Endothelial cell of umbilical vein (primary cell): ENCODE data around the gene DARS1. TPM values are rescaled to one million over a fixed set of nuclear protein-coding genes. Genes with fewer than 3 reads are reported as not detected.

Source experiments
- BruUV-seq: library from RNA; stranded (reverse); fragments of 400-500 nt; replicated peaks from 2 replicates; lab custom pipeline; 2021; lab: Mats Ljungman, UMichigan
- CTCF ChIA-PET: fragments of 300-600, 350-600 bp; sonication (Branson Sonifier 250); formaldehyde crosslinking; loops from one replicate; lab custom pipeline; 2021; ENCODE audit warnings: antibody characterized with exemption, inconsistent platforms; lab: Charles Lee
- POLR2A ChIA-PET: fragments of 300-600, 350-600 bp; sonication (Branson Sonifier 250); formaldehyde crosslinking; loops from one replicate; lab custom pipeline; 2021; ENCODE audit warnings: antibody characterized with exemption, inconsistent platforms; lab: Charles Lee
- DNase-seq: peaks from one replicate; pipeline ENCODE4 v3.0.0-alpha.2; 2011; ENCODE audit warnings: low read depth, low spot score
- FAIRE-seq: peaks from 2 replicates; lab custom pipeline; 2011; peaks lifted over from hg19 to GRCh38; lab: Jason Lieb, UNC
- H2AFZ ChIP-seq: 2 replicates; pipeline ENCODE4 v1.6.0; 2012; ENCODE audit warnings: low read depth, low read length, control low read depth, inconsistent platforms
- H3K27ac ChIP-seq: 2 replicates; pipeline ENCODE4 v1.5.1; 2011; ENCODE audit warnings: low read depth, mild to moderate bottlenecking, control low read depth, low read length, moderate library complexity; ENCODE audit not compliant: insufficient read depth
- H3K27me3 ChIP-seq, 2 experiments: 2 replicates each; pipeline versions ENCODE4 v1.6.0 to v1.6.1; 2011; ENCODE audit warnings: low read length in 2 of 2, mixed read lengths in 1 of 2; ENCODE audit not compliant: control insufficient read depth in 2 of 2, insufficient read depth in 2 of 2
- H3K36me3 ChIP-seq, 2 experiments: 2 replicates in 1 of 2; 3 replicates in 1 of 2; pipeline ENCODE4 v1.5.1; 2011; ENCODE audit warnings: low read length in 2 of 2, mild to moderate bottlenecking in 1 of 2, moderate library complexity in 1 of 2; ENCODE audit not compliant: control insufficient read depth in 2 of 2, insufficient read depth in 2 of 2; ENCODE audit errors: extremely low read depth in 1 of 2
- H3K4me1 ChIP-seq: 3 replicates; pipeline ENCODE4 v1.5.1; 2011; ENCODE audit warnings: mild to moderate bottlenecking, low read length; ENCODE audit not compliant: control insufficient read depth, insufficient read depth; ENCODE audit errors: extremely low read depth
- H3K4me2 ChIP-seq: 2 replicates; pipeline ENCODE4 v1.6.1; 2011; ENCODE audit warnings: low read length, control low read depth, mixed read lengths; ENCODE audit not compliant: insufficient read depth
- H3K4me3 ChIP-seq, 3 experiments: fragments of 200-600 bp in 1 of 3; sonication (generic), shearing (Covaris generic) in 1 of 3; replicated peaks in 1 of 3; 2 replicates each; pipeline ENCODE4 v1.5.1; 2011 to 2016; ENCODE audit warnings: control low read depth in 3 of 3, low read length in 3 of 3, mild to moderate bottlenecking in 2 of 3, inconsistent platforms in 1 of 3, low read depth in 1 of 3, moderate library complexity in 1 of 3; ENCODE audit not compliant: insufficient read depth in 1 of 3
- H3K79me2 ChIP-seq: 2 replicates; pipeline ENCODE4 v1.6.0; 2012; ENCODE audit warnings: low read length, inconsistent platforms; ENCODE audit not compliant: control insufficient read depth, insufficient read depth
- H3K9ac ChIP-seq: replicated peaks from 2 replicates; pipeline ENCODE3; 2011; ENCODE audit warnings: low read length, control low read depth; ENCODE audit not compliant: insufficient read depth; ENCODE audit errors: extremely low read depth
- H3K9me1 ChIP-seq: replicated peaks from 3 replicates; pipeline ENCODE4 v1.6.0; 2011; ENCODE audit warnings: mild to moderate bottlenecking, low read length; ENCODE audit not compliant: control insufficient read depth, insufficient read depth; ENCODE audit errors: extremely low read depth
- H3K9me3 ChIP-seq: replicated peaks from 2 replicates; pipeline ENCODE4 v1.5.1; 2012; ENCODE audit warnings: low read length, inconsistent platforms; ENCODE audit not compliant: control insufficient read depth, insufficient read depth
- H4K20me1 ChIP-seq: replicated peaks from 2 replicates; pipeline ENCODE3; 2011; ENCODE audit warnings: mild to moderate bottlenecking, low read length; ENCODE audit not compliant: control insufficient read depth, insufficient read depth; ENCODE audit errors: extremely low read depth
- EZH2 ChIP-seq: IDR thresholded peaks from 2 replicates; pipeline ENCODE4 v1.6.1; 2012; ENCODE audit warnings: borderline replicate concordance, low read depth, mild to moderate bottlenecking, moderate library complexity, low read length, inconsistent platforms; ENCODE audit not compliant: severe bottlenecking
- FOS ChIP-seq: IDR thresholded peaks from 2 replicates; pipeline ENCODE4 v1.6.1; 2011; ENCODE audit warnings: mild to moderate bottlenecking, low read length, moderate library complexity, borderline replicate concordance; ENCODE audit not compliant: insufficient read depth
- GATA2 ChIP-seq: IDR thresholded peaks from 2 replicates; pipeline ENCODE4 v1.7.0; 2011; ENCODE audit warnings: low read depth, mild to moderate bottlenecking, moderate library complexity, mixed read lengths, low read length; ENCODE audit not compliant: insufficient read length, insufficient read depth
- JUN ChIP-seq: IDR thresholded peaks from 2 replicates; pipeline ENCODE4 v1.6.1; 2011; ENCODE audit warnings: borderline replicate concordance, low read depth; ENCODE audit not compliant: insufficient read length, insufficient read depth
- MYC ChIP-seq: IDR thresholded peaks from one replicate; pipeline ENCODE4 v1.6.1; 2011; ENCODE audit warnings: mild to moderate bottlenecking, low read depth, low read length
- POLR2A ChIP-seq: IDR thresholded peaks from 2 replicates; pipeline ENCODE4 v1.6.1; 2012; ENCODE audit warnings: low read depth, mild to moderate bottlenecking, control low read depth, low read length
- POLR2AphosphoS5 ChIP-seq: IDR thresholded peaks from 2 replicates; pipeline ENCODE4 v1.6.1; 2012; ENCODE audit warnings: low read depth, mild to moderate bottlenecking, control low read depth, low read length, moderate library complexity; ENCODE audit not compliant: insufficient read depth
- dilution Hi-C: fragments of 300-500 bp; cut with MboI; formaldehyde crosslinking; loops from one replicate; pipeline ENCODE4 v1.15.0; 2019; ENCODE audit warnings: low sequenced_read_pairs; ENCODE audit not compliant: extremely low pct_ligation_motif_present
- intact Hi-C: fragments of 100-400 bp; cut with micrococcal nuclease; formaldehyde crosslinking; loops from one replicate; pipeline ENCODE4 v1.10.0; 2022
- polyA plus RNA-seq, 4 experiments: library from polyadenylated mRNA; depleted of rRNA in 3 of 4; stranded (reverse) in 3 of 4; unstranded in 1 of 4; fragments of >200 nt; gene quantifications; 2 replicates each; pipeline versions ENCODE4 v1.2.1 to v1.2.3, GENCODE V29; 2011 to 2012; ENCODE audit warnings: missing spikeins in 1 of 4
- total RNA-seq: library from RNA; stranded (reverse); gene quantifications from 2 replicates; pipeline ENCODE4 v1.2.3, GENCODE V29; 2021
- TF ChIP-seq, protein P1 (sequence below), 2 donors: IDR thresholded peaks; 1 replicate in 1 of 2; 2 replicates in 1 of 2; pipeline ENCODE4 v1.5.1; 2011; ENCODE audit warnings: low read length in 2 of 2, mild to moderate bottlenecking in 2 of 2, moderate library complexity in 2 of 2, control low read depth in 1 of 2, inconsistent platforms in 1 of 2, low read depth in 1 of 2; ENCODE audit not compliant: insufficient read depth in 1 of 2; ENCODE audit errors: extremely low read depth in 1 of 2
- TF ChIP-seq, protein P2 (sequence below): IDR thresholded peaks from 2 replicates; pipeline ENCODE4 v1.6.1; 2011; ENCODE audit not compliant: insufficient read depth, insufficient read length

The DARS1 gene
- total and polyA plus RNA-seq, 2 donors (not counting 3 experiments of a cell fraction or from before 2014, with no cell fraction given), result 20.9 to 41.5 TPM

GRCh38 chr2:136016836-136017235 is 31.4 kb upstream of the DARS1 start:
- H3K79me2 ChIP-seq, result no peaks in the 10 kb centered on the region
- POLR2A ChIA-PET, result no interaction called here
- no peaks in the 10 kb centered on the region for H3K36me3 ChIP-seq
- H3K9me1 ChIP-seq, result no peaks in the 10 kb centered on the region
- peaks cover 3% of the 10 kb centered on the region for H3K4me1 ChIP-seq
- H3K4me2 ChIP-seq, result no peak overlapping the region
- dilution Hi-C loops (no loop called here), intact Hi-C loops (no loop called here)
- no TSS peak for BruUV-seq
- no peak overlapping the region for H3K4me3 ChIP-seq
- no peak overlapping the region for H3K27ac ChIP-seq
- H3K9ac ChIP-seq, result no peak overlapping the region
- no peak overlapping the region for H2AFZ ChIP-seq
- CTCF ChIA-PET, result interaction anchor here (1.0 to 2.2 kb wide), 2 partner anchors 11 to 19 kb away, joined by 3 to 7 read pairs; no protein-coding TSS in a partner anchor
- DNase-seq (no peak), FAIRE-seq (no peak)
- no peaks in the 10 kb centered on the region for H3K9me3 ChIP-seq
- H4K20me1 ChIP-seq, result no peaks in the 10 kb centered on the region
- TF ChIP-seq EZH2 (no peak), POLR2AphosphoS5 (no peak), POLR2A (no peak), JUN (no peak), MYC (no peak), GATA2 (no peak), FOS (no peak)
- TF ChIP-seq, protein P1, sequence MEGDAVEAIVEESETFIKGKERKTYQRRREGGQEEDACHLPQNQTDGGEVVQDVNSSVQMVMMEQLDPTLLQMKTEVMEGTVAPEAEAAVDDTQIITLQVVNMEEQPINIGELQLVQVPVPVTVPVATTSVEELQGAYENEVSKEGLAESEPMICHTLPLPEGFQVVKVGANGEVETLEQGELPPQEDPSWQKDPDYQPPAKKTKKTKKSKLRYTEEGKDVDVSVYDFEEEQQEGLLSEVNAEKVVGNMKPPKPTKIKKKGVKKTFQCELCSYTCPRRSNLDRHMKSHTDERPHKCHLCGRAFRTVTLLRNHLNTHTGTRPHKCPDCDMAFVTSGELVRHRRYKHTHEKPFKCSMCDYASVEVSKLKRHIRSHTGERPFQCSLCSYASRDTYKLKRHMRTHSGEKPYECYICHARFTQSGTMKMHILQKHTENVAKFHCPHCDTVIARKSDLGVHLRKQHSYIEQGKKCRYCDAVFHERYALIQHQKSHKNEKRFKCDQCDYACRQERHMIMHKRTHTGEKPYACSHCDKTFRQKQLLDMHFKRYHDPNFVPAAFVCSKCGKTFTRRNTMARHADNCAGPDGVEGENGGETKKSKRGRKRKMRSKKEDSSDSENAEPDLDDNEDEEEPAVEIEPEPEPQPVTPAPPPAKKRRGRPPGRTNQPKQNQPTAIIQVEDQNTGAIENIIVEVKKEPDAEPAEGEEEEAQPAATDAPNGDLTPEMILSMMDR (IDR thresholded peaks at IDR 0.05; ENCODE audit: extremely low read depth in 1 of 2, insufficient read depth in 1 of 2, low read depth in 1 of 2, low read length in 2 of 2), result no peak
- TF ChIP-seq, protein P2, sequence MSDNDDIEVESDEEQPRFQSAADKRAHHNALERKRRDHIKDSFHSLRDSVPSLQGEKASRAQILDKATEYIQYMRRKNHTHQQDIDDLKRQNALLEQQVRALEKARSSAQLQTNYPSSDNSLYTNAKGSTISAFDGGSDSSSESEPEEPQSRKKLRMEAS, result no peak
- H3K27me3 ChIP-seq, result peaks cover 12 to 22% of the 10 kb centered on the region in 2 experiments
